Loucy (cell line): ENCODE results near the gene LPA.
"Not testable (repeated sequence)": the region's sequence is repeated elsewhere in the genome, so short reads cannot be mapped to it uniquely, and the experiment has no call there.

Experiments used
- H2AFZ ChIP-seq: fragments of 200-600 bp; sonication (generic); 2 replicates; pipeline ENCODE4 v1.6.0; 2016; ENCODE audit warnings: antibody characterized with exemption, mild to moderate bottlenecking, low read length, moderate library complexity
- H3F3A ChIP-seq: fragments of 200-600 bp; 2 replicates; pipeline ENCODE4 v1.6.0; 2016; ENCODE audit warnings: antibody characterized with exemption, low read depth, mild to moderate bottlenecking
- H3K27me3 ChIP-seq: fragments of 200-600 bp; sonication (generic); 2 replicates; pipeline ENCODE4 v1.6.1; 2014; ENCODE audit warnings: low read length, mild to moderate bottlenecking; ENCODE audit not compliant: insufficient read depth, poor library complexity, severe bottlenecking
- H3K36me3 ChIP-seq: fragments of 200-600 bp; sonication (generic); 2 replicates; pipeline ENCODE4 v1.6.1; 2016; ENCODE audit warnings: low read length; ENCODE audit not compliant: insufficient read depth
- H3K4me1 ChIP-seq: fragments of 200-600 bp; sonication (generic); 2 replicates; pipeline ENCODE4 v1.5.1; 2014; ENCODE audit warnings: low read length, mild to moderate bottlenecking; ENCODE audit not compliant: insufficient read depth, poor library complexity, severe bottlenecking
- H3K4me2 ChIP-seq: fragments of 200-600 bp; sonication (generic); 2 replicates; pipeline ENCODE4 v1.6.0; 2014; ENCODE audit warnings: antibody characterized with exemption, low read length, low read depth, mild to moderate bottlenecking; ENCODE audit not compliant: poor library complexity, severe bottlenecking
- H3K4me3 ChIP-seq: fragments of 200-600 bp; sonication (generic); 2 replicates; pipeline ENCODE4 v1.5.1; 2014; ENCODE audit warnings: low read length, mild to moderate bottlenecking, mixed read lengths; ENCODE audit not compliant: poor library complexity, severe bottlenecking
- H3K79me2 ChIP-seq: fragments of 200-600 bp; sonication (generic); 2 replicates; pipeline ENCODE4 v1.6.1; 2014; ENCODE audit warnings: low read length; ENCODE audit not compliant: insufficient read depth
- H3K9ac ChIP-seq: fragments of 200-600 bp; sonication (generic); 2 replicates; pipeline ENCODE4 v1.6.0; 2014; ENCODE audit warnings: mild to moderate bottlenecking, low read depth, low read length, moderate library complexity; ENCODE audit not compliant: poor library complexity, severe bottlenecking
- H3K9me2 ChIP-seq: fragments of 200-600 bp; sonication (generic); replicated peaks from 2 replicates; pipeline ENCODE4 v1.6.1; 2016; ENCODE audit warnings: low read depth, low read length, mixed read lengths
- H3K9me3 ChIP-seq: fragments of 200-600 bp; sonication (generic); 2 replicates; pipeline ENCODE4 v1.6.1; 2014; ENCODE audit warnings: mild to moderate bottlenecking, antibody characterized with exemption, low read length, low read depth; ENCODE audit not compliant: insufficient read depth
- H4K20me1 ChIP-seq: fragments of 200-600 bp; sonication (generic); 2 replicates; pipeline ENCODE4 v1.6.0; 2014; ENCODE audit warnings: antibody characterized with exemption, low read length, mild to moderate bottlenecking; ENCODE audit not compliant: insufficient read depth, poor library complexity, severe bottlenecking
- EZH2phosphoT487 ChIP-seq: fragments of 200-600 bp; IDR thresholded peaks from 2 replicates; pipeline ENCODE4 v1.6.1; 2018; ENCODE audit warnings: antibody characterized with exemption, mild to moderate bottlenecking, moderate library complexity, borderline replicate concordance
- TF ChIP-seq, protein P1 (sequence below): fragments of 200-600 bp; sonication (generic); conservative IDR thresholded peaks from 2 replicates; pipeline ENCODE4 v1.5.1; 2014; ENCODE audit warnings: mild to moderate bottlenecking, antibody characterized with exemption, low read length

LPA gene

DNA sequence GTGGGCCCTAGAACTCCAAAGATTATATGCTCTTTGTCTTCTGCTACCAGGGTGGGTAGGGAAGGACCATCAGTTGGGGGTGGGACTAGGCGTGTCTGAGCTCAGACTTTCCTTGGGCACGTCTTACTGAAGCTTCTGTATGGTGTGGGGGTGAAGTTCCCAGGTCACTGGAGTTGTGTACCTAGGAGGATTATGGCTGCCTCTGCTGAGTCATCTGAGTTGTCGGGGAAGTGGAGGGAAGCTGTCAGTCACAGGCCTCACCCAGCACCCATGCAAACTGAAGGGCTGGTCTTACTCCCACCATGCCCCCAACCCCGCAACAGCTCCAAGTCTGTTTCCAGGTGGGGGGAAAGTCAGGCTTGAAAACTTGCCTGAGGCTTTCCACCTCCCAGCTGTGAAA lies 90.1 kb downstream of the LPA start:
- no peaks in the 10 kb centered on the region for H3K27me3 ChIP-seq
- no peaks in the 10 kb centered on the region for H4K20me1 ChIP-seq
- H3F3A ChIP-seq = no peaks in the 10 kb centered on the region
- no peaks in the 10 kb centered on the region for H3K9me2 ChIP-seq
- H3K4me2 ChIP-seq = no peak overlapping the region
- H3K36me3 ChIP-seq = no peaks in the 10 kb centered on the region
- H3K9ac ChIP-seq = no peak overlapping the region
- H3K4me1 ChIP-seq = no peaks in the 10 kb centered on the region
- no peaks in the 10 kb centered on the region for H3K9me3 ChIP-seq
- TF ChIP-seq EZH2phosphoT487 = no peak
- TF ChIP-seq, protein P1, sequence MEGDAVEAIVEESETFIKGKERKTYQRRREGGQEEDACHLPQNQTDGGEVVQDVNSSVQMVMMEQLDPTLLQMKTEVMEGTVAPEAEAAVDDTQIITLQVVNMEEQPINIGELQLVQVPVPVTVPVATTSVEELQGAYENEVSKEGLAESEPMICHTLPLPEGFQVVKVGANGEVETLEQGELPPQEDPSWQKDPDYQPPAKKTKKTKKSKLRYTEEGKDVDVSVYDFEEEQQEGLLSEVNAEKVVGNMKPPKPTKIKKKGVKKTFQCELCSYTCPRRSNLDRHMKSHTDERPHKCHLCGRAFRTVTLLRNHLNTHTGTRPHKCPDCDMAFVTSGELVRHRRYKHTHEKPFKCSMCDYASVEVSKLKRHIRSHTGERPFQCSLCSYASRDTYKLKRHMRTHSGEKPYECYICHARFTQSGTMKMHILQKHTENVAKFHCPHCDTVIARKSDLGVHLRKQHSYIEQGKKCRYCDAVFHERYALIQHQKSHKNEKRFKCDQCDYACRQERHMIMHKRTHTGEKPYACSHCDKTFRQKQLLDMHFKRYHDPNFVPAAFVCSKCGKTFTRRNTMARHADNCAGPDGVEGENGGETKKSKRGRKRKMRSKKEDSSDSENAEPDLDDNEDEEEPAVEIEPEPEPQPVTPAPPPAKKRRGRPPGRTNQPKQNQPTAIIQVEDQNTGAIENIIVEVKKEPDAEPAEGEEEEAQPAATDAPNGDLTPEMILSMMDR = no peak
- no peak overlapping the region for H2AFZ ChIP-seq
- no peak overlapping the region for H3K4me3 ChIP-seq
- H3K79me2 ChIP-seq = no peaks in the 10 kb centered on the region

DNA sequence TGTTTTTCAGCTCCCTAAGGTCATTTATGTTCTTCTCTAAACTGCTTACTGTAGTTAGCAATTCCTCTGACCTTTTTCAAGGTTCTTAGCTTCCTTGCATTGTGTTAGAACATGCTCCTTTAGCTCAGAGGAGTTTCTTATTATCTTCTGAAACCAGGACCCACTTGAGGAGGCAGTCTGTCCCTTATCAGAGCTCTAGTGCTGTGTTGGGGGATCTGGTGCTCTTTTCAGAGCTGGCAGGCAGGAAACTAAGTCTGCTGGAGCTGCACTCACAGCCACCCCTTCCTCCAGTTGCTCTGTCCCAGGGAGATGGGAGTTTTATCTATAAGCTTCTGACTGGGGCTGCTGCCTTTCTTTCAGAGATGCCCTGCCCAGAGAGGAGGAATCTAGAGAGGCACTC lies 92.9 kb downstream of the LPA start:
- H3K4me1 ChIP-seq, H3K9me3 ChIP-seq, H3K4me3 ChIP-seq, H3K36me3 ChIP-seq, H2AFZ ChIP-seq, H4K20me1 ChIP-seq, H3K9me2 ChIP-seq, H3K27me3 ChIP-seq, H3K79me2 ChIP-seq, H3K4me2 ChIP-seq, H3F3A ChIP-seq, H3K9ac ChIP-seq: not testable (repeated sequence)

DNA sequence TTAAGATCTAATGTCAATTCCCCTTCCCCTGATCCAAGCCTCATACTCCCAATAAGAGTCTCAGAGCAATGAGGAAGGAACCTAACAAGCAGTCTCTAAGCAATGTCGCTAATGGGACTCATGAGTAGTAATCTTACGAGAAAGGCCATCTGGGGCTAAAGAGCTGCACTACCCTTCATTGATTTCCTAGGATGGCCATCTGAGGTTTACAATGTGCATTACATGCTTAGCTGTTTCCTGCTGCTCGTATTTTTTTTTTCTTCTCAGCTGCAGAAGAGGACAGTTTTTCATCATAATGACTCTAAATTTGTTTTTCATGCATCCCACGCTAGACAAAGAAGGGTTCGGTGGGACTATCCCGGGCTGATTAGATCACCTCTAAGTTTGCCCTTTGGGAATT lies 119.3 kb downstream of the LPA start:
- no peaks in the 10 kb centered on the region for H3K4me1 ChIP-seq
- H3K9me2 ChIP-seq = no peaks in the 10 kb centered on the region

DNA sequence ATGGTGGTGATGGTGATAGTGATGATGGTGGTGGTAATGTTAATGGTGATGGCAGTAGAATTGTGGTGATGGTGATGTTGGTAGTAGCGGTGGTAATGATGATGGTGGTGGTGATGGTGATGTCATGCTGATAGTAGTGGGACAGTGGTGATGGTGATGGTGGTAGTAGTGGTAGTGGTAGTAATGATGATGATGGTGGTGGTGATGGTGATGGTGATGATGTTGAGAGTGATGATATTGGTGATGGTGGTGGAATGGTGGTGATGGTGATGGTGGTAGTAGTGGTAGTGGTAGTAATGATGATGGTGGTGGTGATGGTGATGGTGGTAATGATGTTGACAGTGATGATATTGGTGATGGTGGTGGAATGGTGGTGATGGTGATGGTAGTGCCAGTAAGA lies 128.8 kb downstream of the LPA start:
- no peaks in the 10 kb centered on the region for H3K9me2 ChIP-seq
- H3K4me2 ChIP-seq = no peak overlapping the region
- H3K27me3 ChIP-seq = no peaks in the 10 kb centered on the region
- H4K20me1 ChIP-seq = no peaks in the 10 kb centered on the region
- no peaks in the 10 kb centered on the region for H3K9me3 ChIP-seq
- H3K36me3 ChIP-seq = no peaks in the 10 kb centered on the region
- H3K4me3 ChIP-seq = no peak overlapping the region
- H2AFZ ChIP-seq = no peak overlapping the region
- no peak for TF ChIP-seq EZH2phosphoT487
- TF ChIP-seq, protein P1 = no peak
- no peaks in the 10 kb centered on the region for H3K4me1 ChIP-seq
- no peaks in the 10 kb centered on the region for H3F3A ChIP-seq
- H3K9ac ChIP-seq = no peak overlapping the region
- no peaks in the 10 kb centered on the region for H3K79me2 ChIP-seq

More for the DNA sequence above, 119.3 kb downstream of the LPA start:
- no peaks in the 10 kb centered on the region for H4K20me1 ChIP-seq
- H2AFZ ChIP-seq = no peak overlapping the region
- H3K4me3 ChIP-seq = no peak overlapping the region
- no peaks in the 10 kb centered on the region for H3K36me3 ChIP-seq
- H3K9ac ChIP-seq = no peak overlapping the region
- no peaks in the 10 kb centered on the region for H3F3A ChIP-seq
- TF ChIP-seq EZH2phosphoT487 = no peak
- TF ChIP-seq, protein P1 = no peak
- H3K79me2 ChIP-seq = no peaks in the 10 kb centered on the region
- H3K9me3 ChIP-seq = no peaks in the 10 kb centered on the region; the same call in 1 of the 2 replicates
- no peaks in the 10 kb centered on the region for H3K27me3 ChIP-seq
- no peak overlapping the region for H3K4me2 ChIP-seq
